ENCODE measurements around the gene RBM4B. TPM values are rescaled to one million over a fixed set of nuclear protein-coding genes. Genes with fewer than 3 reads are reported as not detected.

The RBM4B gene
- total RNA-seq, 2 donors from 2014 or later, result 9.0 to 9.7 TPM

DNA sequence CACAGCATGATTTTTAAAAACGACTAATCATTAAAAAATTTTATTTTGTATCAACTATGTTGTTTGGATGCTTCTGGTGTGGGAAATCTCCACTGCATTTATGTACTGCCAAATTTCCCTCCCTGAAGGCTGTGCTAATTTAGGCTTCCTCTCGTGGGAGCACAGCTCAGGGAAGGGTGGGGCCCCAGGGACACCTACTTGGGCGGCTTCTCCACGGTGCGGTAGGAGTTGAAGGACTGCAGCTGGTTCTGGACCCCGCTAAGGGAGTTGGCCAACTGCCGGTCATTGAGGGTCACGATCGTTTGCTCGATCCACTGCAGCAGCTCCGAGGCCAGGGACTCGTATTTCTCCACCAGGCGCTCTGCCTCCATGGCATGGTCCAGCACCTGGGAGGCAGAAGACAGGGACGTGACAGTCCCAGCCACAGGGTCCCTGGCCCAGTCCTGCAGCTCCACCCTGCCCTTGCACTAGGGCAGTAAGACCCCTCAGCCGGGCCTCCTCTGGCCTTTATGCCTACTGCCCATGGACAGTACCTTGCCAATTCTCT, 32.8 kb upstream of the RBM4B start:
- Histone ChIP-seq H3K27me3 (no peaks in the 10 kb centered on the region), H3K4me3 (no peak overlapping the region), H3K9me3 (no peaks in the 10 kb centered on the region), H3K36me3 (no peaks in the 10 kb centered on the region), H3K4me1 (no peaks in the 10 kb centered on the region), H3K27ac (no peak overlapping the region)
- no peak for TF ChIP-seq CTCF (IDR thresholded peaks at IDR 0.05)
- no peak for DNase-seq (ENCODE audit: low spot score)

GRCh38 chr11:66708701-66709100, 31.0 kb upstream of the RBM4B start:
- no peak for TF ChIP-seq CTCF (IDR thresholded peaks at IDR 0.05)
- H3K9me3 ChIP-seq, result no peaks in the 10 kb centered on the region
- H3K27me3 ChIP-seq, result no peaks in the 10 kb centered on the region
- H3K4me1 ChIP-seq, result no peaks in the 10 kb centered on the region
- DNase-seq (ENCODE audit: low spot score), result no peak
- H3K4me3 ChIP-seq, result no peak overlapping the region
- no peak overlapping the region for H3K27ac ChIP-seq
- no peaks in the 10 kb centered on the region for H3K36me3 ChIP-seq

DNA sequence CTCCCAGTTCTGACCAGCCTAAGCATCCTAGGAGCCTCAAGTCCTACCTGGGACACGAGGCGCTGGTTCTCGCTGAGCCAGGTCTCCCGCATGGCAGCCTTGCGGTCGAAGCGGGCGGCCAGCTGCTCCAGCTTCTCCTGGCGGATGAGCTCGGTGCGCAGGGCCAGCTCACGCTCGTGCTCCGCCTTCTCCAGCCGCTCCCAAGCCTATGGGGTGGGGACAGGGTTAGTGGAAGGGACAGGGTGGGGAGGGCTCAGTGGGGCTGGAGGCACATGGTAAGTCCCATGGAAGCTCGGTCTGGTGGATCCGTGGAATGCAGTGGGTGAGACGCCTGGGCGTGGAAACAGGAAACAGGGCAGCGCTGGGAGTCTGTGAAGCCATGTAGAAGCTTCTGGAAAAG, 30.4 kb upstream of the RBM4B start:
- DNase-seq (ENCODE audit: low spot score), result no peak
- H3K9me3 ChIP-seq, result no peaks in the 10 kb centered on the region
- no peak overlapping the region for H3K4me3 ChIP-seq
- H3K4me1 ChIP-seq, result no peaks in the 10 kb centered on the region
- no peaks in the 10 kb centered on the region for H3K36me3 ChIP-seq
- no peak for TF ChIP-seq CTCF (IDR thresholded peaks at IDR 0.05)
- no peaks in the 10 kb centered on the region for H3K27me3 ChIP-seq
- H3K27ac ChIP-seq, result no peak overlapping the region

DNA sequence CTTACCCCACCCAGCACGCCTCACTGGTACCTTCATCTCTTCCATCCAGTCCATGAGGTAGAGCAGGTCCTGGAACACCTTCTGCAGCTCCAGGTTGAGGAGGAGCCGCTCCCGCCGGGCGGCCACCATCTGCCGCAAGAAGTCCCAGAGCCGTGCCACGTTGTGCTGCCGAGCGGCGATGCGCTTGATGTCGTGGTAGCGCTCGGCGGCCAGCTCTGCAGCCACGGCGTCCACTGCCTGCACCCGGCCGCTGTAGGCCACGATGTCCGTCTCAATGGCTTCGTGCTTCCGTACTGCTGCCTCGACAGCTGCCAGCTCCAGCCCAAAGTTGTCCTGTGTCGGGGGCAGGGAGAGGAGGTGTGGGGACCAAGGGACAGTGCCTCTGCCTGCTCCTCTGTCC, 29.8 kb upstream of the RBM4B start:
- TF ChIP-seq CTCF (IDR thresholded peaks at IDR 0.05), result no peak
- DNase-seq (ENCODE audit: low spot score), result no peak

DNA sequence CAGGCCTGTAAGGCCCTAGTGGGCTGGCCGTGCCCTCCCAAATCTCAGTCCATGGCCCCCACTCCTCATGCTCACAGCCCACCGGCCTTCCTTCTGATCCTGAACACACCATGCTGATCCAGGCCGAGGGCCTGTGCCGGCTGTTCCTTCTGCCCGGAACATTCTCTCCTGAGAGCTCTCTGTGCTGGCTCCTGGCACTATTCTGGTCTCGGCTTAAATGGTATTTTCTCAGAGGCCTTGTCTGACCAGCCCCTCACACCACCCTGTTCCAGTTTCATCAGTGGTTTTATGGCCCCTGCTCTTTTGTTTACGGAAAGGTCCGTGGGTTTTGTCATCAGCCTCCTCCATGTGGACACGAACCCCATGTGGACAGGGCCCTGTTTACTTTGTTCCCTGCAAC, 29.3 kb upstream of the RBM4B start:
- Histone ChIP-seq H3K4me3 (no peak overlapping the region), H3K9me3 (no peaks in the 10 kb centered on the region), H3K27ac (no peak overlapping the region), H3K27me3 (no peaks in the 10 kb centered on the region), H3K4me1 (no peaks in the 10 kb centered on the region), H3K36me3 (no peaks in the 10 kb centered on the region)
- DNase-seq (ENCODE audit: low spot score), result no peak
- TF ChIP-seq CTCF (IDR thresholded peaks at IDR 0.05), result no peak

More for the DNA sequence above, 29.8 kb upstream of the RBM4B start:
- no peak overlapping the region for H3K4me3 ChIP-seq
- H3K27me3 ChIP-seq, result no peaks in the 10 kb centered on the region
- no peaks in the 10 kb centered on the region for H3K36me3 ChIP-seq
- H3K4me1 ChIP-seq, result no peaks in the 10 kb centered on the region
- H3K27ac ChIP-seq, result no peak overlapping the region
- H3K9me3 ChIP-seq, result no peaks in the 10 kb centered on the region

All from right atrium auricular region (tissue), 2 donors.